Gastrocnemius medialis (tissue), 4 donors: ENCODE measurements around the gene DYSF.

Source experiments
- CTCF ChIP-seq, 5 experiments: fragments of 450-650 bp in 3 of 5; fragments of 200-600 bp in 2 of 5; sonication (generic) in 2 of 5; IDR thresholded peaks in 4 of 5; conservative IDR thresholded peaks in 1 of 5; 1 replicate in 4 of 5; 2 replicates in 1 of 5; pipeline ENCODE4 v1.5.1; 2016 to 2019; ENCODE audit warnings: antibody characterized with exemption in 5 of 5, mild to moderate bottlenecking in 3 of 5, moderate library complexity in 3 of 5
- POLR2A ChIP-seq, 2 donors: fragments of 450-650 bp; IDR thresholded peaks; one replicate each; pipeline ENCODE4 v1.6.1; 2017; ENCODE audit warnings: antibody characterized with exemption in 2 of 2, mild to moderate bottlenecking in 2 of 2, moderate library complexity in 2 of 2

- TF ChIP-seq CTCF (IDR thresholded peaks at IDR 0.05 in 4 of 5, conservative IDR thresholded peaks at IDR 0.05 in 1 of 5) (no peak), POLR2A (IDR thresholded peaks at IDR 0.05) (no peak)
These were observed 24.6 kb upstream of the DYSF start for GRCh38 chr2:71428472-71429383.
